AG04449 (cell line): ENCODE data around the gene AP1S1.

Experiments
- CTCF ChIA-PET: fragments of 350-600 bp; formaldehyde crosslinking; extraction: SDS; loops from one replicate; lab custom pipeline; 2021; ENCODE audit warnings: antibody characterized with exemption; lab: Yijun Ruan, JAX
- POLR2A ChIA-PET: fragments of 400-600, 350-600 bp; formaldehyde crosslinking; extraction: SDS; loops from one replicate; lab custom pipeline; 2020; ENCODE audit warnings: antibody characterized with exemption, inconsistent platforms; lab: Yijun Ruan, JAX
- DNase-seq: peaks from one replicate; pipeline ENCODE4 v3.0.0-alpha.2; 2010; ENCODE audit warnings: low read depth, low spot score
- H3K4me3 ChIP-seq: 2 replicates; pipeline ENCODE4 v1.5.1; 2011; ENCODE audit warnings: low read depth, mild to moderate bottlenecking, control low read depth, low read length
- TF ChIP-seq, protein P1 (sequence below): IDR thresholded peaks from one replicate; pipeline ENCODE4 v1.5.1; 2011; ENCODE audit warnings: mild to moderate bottlenecking, moderate library complexity, low read length, control low read depth, inconsistent platforms; ENCODE audit not compliant: insufficient read depth; ENCODE audit errors: missing control alignments

The AP1S1 gene

DNA sequence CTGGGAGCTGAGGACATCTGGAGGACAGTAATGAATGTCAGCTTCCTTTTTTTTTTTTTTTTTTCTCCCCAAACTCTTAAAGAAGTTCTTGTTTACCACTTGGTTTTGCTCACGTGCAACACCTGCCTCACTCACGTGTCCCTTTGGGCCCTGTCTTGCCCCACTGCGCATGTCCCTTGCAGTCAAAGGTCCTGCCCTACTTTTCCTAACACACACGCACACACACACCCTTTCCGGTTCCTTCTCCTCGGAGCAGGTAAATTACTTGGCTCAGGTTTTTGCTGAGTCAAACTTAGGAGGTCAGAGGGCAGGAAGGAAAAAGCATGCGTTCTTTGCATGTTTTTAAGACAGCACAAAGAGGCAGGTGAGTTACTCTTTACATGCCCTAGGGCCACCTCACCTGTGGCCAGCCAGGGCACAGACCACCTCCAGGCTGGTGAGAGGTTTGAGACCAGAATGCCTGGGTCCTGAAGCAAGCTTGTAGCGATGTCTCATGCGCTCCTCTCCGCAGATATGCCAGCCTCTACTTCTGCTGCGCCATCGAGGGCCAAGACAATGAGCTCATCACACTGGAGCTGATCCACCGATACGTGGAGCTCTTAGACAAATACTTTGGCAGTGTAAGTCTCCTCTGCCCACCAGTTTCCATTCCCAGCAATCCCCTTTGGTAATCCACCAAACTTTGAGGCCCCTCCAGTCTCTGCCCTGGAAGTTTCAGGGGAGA lies 2.8 kb downstream of the AP1S1 start:
- POLR2A ChIA-PET, result no interaction called here
- TF ChIP-seq, protein P1, sequence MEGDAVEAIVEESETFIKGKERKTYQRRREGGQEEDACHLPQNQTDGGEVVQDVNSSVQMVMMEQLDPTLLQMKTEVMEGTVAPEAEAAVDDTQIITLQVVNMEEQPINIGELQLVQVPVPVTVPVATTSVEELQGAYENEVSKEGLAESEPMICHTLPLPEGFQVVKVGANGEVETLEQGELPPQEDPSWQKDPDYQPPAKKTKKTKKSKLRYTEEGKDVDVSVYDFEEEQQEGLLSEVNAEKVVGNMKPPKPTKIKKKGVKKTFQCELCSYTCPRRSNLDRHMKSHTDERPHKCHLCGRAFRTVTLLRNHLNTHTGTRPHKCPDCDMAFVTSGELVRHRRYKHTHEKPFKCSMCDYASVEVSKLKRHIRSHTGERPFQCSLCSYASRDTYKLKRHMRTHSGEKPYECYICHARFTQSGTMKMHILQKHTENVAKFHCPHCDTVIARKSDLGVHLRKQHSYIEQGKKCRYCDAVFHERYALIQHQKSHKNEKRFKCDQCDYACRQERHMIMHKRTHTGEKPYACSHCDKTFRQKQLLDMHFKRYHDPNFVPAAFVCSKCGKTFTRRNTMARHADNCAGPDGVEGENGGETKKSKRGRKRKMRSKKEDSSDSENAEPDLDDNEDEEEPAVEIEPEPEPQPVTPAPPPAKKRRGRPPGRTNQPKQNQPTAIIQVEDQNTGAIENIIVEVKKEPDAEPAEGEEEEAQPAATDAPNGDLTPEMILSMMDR, result no peak
- no peak for DNase-seq
- H3K4me3 ChIP-seq, result no peak overlapping the region
- CTCF ChIA-PET, result interaction anchor here (0.7 to 8.7 kb wide), 14 partner anchors 9 to 134 kb away, joined by 3 to 59 read pairs (median 4); partner anchors contain the start of genes FIS1, PLOD3, TRIM56 and VGF

DNA sequence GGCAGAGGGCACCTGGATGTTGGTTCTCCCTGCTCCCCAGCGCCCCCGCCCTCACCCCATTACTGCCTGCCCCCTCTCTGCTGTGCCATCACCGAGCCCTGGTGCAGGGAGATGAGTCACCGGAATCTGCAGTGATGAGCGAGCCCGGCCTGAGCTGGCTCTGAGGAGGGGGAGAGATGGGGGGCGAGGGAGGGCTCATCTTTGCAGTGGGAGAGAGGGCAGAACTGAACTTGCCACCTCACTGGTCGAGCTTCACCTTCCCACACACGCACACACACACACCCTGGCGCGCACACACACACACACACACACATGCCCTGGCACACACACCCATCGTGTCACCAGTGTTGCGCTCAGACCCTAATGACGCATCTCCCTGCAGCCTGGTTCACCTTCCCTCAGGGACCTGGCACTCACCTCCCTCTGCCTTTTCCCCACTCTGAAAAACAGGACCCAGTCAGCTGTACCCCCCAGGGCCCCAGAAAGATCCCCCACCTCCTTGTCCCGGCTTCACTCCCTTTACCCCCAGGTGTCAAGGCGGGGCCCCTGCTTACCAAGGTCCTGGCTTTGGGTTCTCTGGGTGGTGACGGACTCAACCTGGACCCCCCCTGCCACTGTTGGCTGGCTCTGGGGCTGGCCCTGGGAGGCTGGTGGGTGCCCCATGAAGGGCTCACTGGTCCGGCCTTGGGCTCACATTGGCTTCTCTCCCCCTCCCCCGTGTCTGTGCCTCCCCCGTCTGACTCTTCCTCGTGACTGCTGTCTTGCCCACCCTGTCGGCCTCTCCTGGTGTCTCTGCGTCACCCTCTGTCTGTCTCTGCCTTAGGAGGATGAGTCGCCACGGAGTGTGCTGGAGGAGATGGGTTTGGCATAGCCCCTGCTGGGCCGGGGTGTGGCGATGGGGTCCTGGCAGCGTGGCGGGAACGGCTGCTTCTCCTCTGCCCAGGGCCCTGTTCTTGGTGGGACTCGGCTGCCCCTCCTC lies 5.7 kb downstream of the AP1S1 start:
- TF ChIP-seq, protein P1, result no peak
- POLR2A ChIA-PET, result interaction anchor here (0.5 kb wide), 1 partner anchor 270 kb away, joined by 3 read pairs; the partner anchor contains the start of gene UFSP1
- DNase-seq, result no peak
- no peak overlapping the region for H3K4me3 ChIP-seq
- CTCF ChIA-PET, result interaction anchor here (1.0 to 8.7 kb wide), 4 partner anchors 9 to 33 kb away, joined by 4 to 59 read pairs (median 9); no protein-coding TSS in a partner anchor

DNA sequence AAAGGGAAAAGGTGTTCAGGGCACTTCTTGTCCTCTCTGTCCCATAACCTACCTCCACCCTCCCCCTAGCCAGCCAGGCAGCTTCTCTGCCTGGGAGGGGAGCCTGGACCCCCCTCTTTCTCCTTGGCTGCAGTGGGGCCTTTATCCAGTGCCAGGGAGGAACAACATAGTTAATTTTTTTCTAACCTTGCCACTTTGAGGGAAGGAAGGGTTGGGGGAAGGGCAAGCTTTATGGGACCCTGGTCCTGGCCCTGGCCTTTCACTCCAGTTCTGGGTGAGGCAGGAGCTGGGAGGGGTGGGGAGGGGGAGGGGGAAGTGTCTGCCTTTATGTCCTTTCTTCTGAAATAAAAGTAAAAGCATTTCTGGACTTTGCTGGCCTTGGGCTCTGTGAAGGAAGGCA lies 6.6 kb downstream of the AP1S1 start:
- ChIA-PET CTCF (interaction anchor here (1.3 to 3.8 kb wide), 3 partner anchors 10 to 32 kb away, joined by 4 to 13 read pairs (median 5); no protein-coding TSS in a partner anchor), POLR2A (no interaction called here)
- H3K4me3 ChIP-seq, result no peak overlapping the region
- no peak for DNase-seq
- TF ChIP-seq, protein P1, result no peak

DNA sequence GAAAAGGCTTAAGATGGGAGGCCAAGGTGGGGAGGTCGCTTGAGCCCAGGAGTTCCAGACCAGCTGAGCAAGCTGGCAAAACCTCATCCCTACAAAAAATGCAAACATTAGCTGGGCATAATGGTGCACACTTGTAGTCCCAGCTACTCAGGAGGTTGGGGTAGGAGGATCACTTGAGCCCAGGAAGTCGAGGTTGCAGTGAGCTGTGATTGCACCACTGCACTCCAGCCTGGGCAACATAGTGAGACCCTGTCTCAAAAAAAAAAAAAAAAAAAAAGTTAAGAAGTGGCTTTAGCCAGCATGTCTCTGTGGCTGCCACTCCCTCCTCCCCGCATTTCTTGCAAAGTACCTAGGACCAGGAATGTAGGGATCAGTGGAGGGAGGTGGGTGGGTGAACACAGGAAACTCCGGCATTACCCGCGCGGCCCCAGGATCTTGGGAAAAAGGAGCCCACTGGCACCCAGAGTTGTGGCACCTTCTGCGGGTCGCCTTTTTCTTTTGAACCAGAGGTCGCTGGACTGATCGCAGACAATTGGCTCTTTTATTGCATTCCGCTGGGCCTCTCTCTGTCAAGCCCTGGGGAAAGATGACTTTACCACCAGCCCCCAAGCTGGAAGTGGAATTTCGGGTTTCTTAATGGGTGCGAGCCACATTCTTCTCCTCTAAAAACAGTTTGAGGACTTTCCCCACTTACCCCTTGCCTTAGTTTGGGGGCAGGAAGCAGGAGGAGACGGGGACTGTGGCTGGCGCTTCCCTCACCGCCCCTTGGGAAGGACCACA lies 7.6 kb downstream of the AP1S1 start:
- ChIA-PET POLR2A (no interaction called here), CTCF (interaction anchor here (1.3 to 3.8 kb wide), 3 partner anchors 9 to 31 kb away, joined by 4 to 13 read pairs (median 5); no protein-coding TSS in a partner anchor)
- DNase-seq, result no peak
- TF ChIP-seq, protein P1, result no peak
- H3K4me3 ChIP-seq, result no peak overlapping the region

DNA sequence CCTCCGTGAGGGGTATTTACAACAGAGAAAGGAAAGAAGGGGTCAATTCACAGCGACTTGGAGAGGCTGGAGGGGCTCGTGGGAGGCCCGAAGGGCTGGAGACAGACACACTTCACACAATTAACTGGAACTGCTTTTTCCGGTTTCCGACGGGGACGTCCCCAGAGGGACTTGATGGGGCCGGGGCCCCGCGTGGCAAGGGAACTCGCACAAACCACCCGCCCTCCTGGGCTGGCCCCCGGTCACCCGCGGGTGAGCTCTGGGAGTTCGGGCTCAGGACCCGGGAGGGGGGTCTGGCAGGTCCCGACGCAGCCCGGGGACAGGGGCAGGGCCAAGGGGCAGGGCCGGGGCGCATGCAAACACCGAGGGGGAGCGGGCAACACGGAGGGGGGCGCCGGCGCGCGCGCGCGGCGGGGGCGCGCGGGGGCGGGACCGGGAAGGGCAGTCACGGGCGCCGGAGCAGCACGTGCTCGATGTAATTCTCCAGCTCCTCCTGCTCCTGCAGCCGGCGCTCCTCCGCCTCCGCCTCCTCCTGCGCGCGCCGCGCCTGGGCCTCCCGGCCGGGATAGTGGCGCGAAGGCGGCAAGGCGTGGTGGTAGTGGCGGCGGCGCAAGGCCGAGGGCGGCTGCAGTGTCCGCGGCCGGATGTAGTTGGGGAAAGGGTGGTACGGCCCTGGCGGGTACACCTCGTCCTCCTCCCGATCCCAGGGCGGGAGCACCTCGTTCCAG lies 8.4 kb downstream of the AP1S1 start:
- no peak for DNase-seq
- H3K4me3 ChIP-seq, result peak overlapping the region; percentile 33
- ChIA-PET CTCF (interaction anchor here (0.8 to 1.5 kb wide), 5 partner anchors 18 to 120 kb away, joined by 3 to 7 read pairs (median 4); no protein-coding TSS in a partner anchor), POLR2A (no interaction called here)
- TF ChIP-seq, protein P1, result no peak
